HTR-8/SVneo (cell line): Measurements from ENCODE around the gene NR1H2.
A peak's percentile ranks its signal among the peaks of the same experiment; 100 is the strongest.

Source experiments
- DNase-seq: peaks from one replicate; pipeline ENCODE4 v3.0.0; 2011; ENCODE audit warnings: low spot score, mixed read lengths; ENCODE audit not compliant: insufficient read length
- FAIRE-seq: peaks from 2 replicates; lab custom pipeline; 2011; peaks lifted over from hg19 to GRCh38; lab: Jason Lieb, UNC

The NR1H2 gene

DNA sequence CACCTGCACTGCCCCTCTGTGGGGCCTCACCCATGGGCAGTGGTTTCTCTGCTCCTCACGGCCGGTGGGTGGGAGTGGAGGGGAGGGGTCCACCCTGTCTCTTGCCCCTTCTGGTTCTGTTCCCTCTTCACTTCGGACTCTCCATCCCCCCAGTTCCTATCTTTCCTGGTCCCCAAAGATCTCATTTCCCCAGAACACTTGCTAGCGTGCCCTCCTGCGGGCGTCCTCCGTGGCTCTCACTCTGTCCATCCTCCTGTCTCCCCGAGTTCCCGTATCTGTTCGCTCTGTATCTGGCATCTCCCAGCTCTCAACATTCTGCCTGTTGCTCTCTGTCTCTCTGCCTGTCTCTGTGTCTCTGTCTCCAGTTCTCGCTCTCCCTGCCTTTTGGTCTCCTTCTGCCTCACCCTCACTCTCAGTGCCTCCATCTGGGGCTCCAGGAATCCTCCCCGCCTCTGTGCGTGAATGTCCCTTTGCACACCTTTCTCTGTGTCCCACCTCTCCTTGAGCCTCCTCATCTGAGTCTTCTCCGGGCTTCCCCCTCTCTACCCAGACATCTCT, 42.8 kb downstream of the NR1H2 start:
- DNase-seq (no peak), FAIRE-seq (no peak)

GRCh38 chr19:50419580-50420035, 43.4 kb downstream of the NR1H2 start:
- DNase-seq (no peak), FAIRE-seq (no peak)

GRCh38 chr19:50420127-50420526, 43.9 kb downstream of the NR1H2 start:
- DNase-seq, result no peak

DNA sequence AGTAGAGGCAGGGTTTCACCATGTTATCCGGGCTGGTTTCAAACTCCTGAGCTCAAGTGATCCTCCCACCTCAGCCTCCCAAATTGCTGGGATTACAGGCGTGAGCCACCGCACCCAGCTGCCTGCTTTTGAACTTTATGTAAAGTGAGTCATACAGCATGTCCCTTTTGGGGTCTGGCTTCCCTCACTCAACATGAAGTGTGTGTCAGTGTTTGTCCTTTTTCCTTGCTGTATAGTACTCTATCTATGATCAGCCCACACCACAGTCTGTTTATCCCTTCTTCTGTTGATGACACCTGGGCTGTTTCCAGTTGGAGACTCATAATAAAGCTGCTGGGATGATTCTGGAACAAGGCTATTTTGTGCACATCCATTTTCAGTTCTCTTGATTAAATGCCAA, 44.6 kb downstream of the NR1H2 start:
- DNase-seq (no peak), FAIRE-seq (no peak)

More at GRCh38 chr19:50420127-50420526, 43.9 kb downstream of the NR1H2 start:
- FAIRE-seq, result no peak

DNA sequence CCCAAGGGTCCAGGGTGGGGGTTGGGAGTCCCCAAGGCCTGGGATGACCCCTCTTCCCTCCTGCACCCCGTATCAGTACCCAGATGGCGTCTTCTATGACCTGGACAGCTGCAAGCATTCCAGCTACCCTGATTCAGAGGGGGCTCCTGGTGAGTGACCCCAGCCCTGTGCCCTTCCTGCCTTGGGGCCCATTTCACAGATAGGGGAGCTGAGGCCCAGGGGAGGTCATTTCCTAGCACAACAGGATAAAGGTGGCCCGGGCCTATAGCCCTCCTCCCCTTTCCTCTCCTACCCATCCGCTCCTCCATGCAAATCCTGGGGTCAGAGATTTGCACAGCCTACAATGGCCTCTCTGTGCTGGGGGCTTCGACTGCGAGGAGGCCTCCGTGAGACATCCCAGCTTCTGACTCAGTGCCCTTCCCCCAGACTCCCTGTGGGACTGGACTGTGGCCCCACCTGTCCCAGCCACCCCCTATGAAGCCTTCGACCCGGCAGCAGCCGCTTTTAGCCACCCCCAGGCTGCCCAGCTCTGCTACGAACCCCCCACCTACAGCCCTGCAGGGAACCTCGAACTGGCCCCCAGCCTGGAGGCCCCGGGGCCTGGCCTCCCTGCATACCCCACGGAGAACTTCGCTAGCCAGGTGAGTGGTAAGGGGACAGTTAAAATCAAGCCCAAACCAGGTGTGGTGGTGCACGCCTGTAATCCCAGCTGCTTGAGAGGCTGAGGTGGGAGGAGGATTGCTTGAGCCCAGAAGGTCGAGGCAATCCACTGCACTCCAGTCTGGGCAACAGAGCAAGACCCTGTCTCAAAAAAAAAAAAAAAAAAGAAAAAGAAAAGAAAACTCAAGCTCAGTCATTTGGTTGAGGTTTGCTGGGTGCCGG, 46.4 kb downstream of the NR1H2 start:
- DNase-seq (no peak), FAIRE-seq (no peak)

DNA sequence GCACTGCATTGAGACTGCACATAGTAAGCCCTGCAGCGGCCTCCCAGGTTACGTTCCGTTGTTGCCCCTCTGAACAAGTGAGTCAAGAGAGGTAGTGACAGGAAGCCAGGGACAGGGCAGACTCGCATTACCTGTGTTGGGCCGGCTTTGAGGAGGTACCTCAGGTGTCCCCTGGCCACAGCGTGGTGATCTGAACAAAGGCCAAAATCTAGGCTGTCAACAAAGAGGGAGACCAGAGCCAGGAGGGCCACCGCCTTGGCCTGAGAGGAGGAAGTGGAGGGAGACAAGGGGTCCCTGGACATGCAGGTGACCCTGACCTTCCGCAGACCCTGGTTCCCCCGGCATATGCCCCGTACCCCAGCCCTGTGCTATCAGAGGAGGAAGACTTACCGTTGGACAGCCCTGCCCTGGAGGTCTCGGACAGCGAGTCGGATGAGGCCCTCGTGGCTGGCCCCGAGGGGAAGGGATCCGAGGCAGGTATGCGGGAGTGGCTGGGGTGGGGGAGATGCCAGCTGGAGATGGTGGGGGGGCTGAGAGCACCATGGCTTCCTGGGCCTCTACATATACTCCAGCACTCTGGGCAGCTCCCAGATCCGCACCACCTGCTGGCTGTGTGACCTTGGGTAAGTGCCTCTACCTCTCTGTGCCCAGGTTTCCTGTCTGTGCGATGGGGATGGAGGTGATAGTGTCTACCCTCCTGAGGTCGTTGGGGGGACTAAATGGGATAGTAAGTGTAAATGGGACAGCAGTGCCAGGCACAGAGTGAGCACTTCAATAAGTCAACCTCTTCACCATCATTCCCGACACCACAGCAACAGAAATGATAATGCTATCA, 47.2 kb downstream of the NR1H2 start:
- no peak for FAIRE-seq
- DNase-seq, result no peak

GRCh38 chr19:50425581-50425980, 49.3 kb downstream of the NR1H2 start:
- FAIRE-seq (no peak), DNase-seq (no peak)

GRCh38 chr19:50427318-50427925, 51.2 kb downstream of the NR1H2 start:
- FAIRE-seq (no peak), DNase-seq (no peak)

DNA sequence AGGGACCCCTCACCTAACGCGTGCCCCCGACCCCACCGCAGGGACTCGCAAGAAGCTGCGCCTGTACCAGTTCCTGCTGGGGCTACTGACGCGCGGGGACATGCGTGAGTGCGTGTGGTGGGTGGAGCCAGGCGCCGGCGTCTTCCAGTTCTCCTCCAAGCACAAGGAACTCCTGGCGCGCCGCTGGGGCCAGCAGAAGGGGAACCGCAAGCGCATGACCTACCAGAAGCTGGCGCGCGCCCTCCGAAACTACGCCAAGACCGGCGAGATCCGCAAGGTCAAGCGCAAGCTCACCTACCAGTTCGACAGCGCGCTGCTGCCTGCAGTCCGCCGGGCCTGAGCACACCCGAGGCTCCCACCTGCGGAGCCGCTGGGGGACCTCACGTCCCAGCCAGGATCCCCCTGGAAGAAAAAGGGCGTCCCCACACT, 51.8 kb downstream of the NR1H2 start:
- no peak for DNase-seq
- no peak for FAIRE-seq

- no peak for FAIRE-seq
- no peak for DNase-seq
Observed at GRCh38 chr19:50428772-50429463, 52.7 kb downstream of the NR1H2 start.

DNA sequence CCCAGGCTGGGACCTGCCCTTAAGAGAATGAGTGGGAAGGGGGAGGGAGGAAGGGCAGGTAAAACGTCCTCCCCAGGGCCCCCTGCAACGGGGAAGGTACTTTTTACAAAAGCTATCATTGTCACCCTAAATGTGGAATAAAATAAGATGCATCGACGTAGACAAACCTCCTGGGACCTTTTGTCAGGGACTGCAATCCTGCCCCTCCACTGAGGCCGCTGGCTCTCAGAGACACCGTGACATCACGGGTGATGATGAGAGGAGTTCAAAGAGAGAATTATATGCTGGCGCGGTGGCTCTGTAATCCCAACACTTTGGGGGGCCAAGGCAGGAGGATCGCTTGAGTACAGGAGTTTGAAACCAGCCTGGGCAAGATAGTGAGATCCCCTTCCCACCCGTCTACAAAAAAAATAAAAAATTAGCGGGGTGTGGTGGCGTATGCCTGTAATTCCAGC, 54.7 kb downstream of the NR1H2 start:
- FAIRE-seq, result no peak
- DNase-seq, result no peak

- FAIRE-seq (peak; percentile 96), DNase-seq (peak; percentile 89)
Observed at GRCh38 chr19:50431343-50432220, 55.3 kb downstream of the NR1H2 start.

GRCh38 chr19:50432221-50433028, 56.2 kb downstream of the NR1H2 start, which contains the start of gene MYBPC2:
MYBPC2 (plus strand) TSS chr19:50432892; CDS start chr19:50432954, 62 bp downstream.
- no peak for DNase-seq
- no peak for FAIRE-seq
